ENCODE measurements around the gene TXNRD1. TPM values are rescaled to one million over a fixed set of nuclear protein-coding genes. Genes with fewer than 3 reads are reported as not detected.

Gene TXNRD1
- total RNA-seq, 1 donor from 2014 or later = 72.0 TPM

GRCh38 chr12:104294927-104295668 lies 79.5 kb downstream of the TXNRD1 start:
- no peak for TF ChIP-seq CTCF (IDR thresholded peaks at IDR 0.05)
- Mint-ChIP-seq H3K27me3 (no peaks in the 10 kb centered on the region), H3K9me3 (no peaks in the 10 kb centered on the region), H3K4me1 (peaks cover 11% of the 10 kb centered on the region), H3K27ac (no peak overlapping the region), H3K4me3 (no peak overlapping the region), H3K36me3 (ENCODE audit: low read depth) (peaks cover 66% of the 10 kb centered on the region)
- DNase-seq (no peak), ATAC-seq (ENCODE audit: low read depth) (no peak)
- ChIA-PET POLR2A (interaction anchor here (1.9 kb wide), 1 partner anchor 8 kb away, joined by 9 read pairs; no protein-coding TSS in a partner anchor), CTCF (interaction anchor here (1.0 kb wide), 1 partner anchor 9 kb away, joined by 3 read pairs; the partner anchor contains the start of gene EID3)
- intact Hi-C loops (cut with micrococcal nuclease) = no loop called here

GRCh38 chr12:104295954-104296353 lies 80.4 kb downstream of the TXNRD1 start:
- no peak overlapping the region for H3K27ac Mint-ChIP-seq
- H3K36me3 Mint-ChIP-seq (ENCODE audit: low read depth) = peaks cover 68% of the 10 kb centered on the region
- POLR2A ChIA-PET = interaction anchor here (1.9 kb wide), 1 partner anchor 9 kb away, joined by 9 read pairs; no protein-coding TSS in a partner anchor
- no peaks in the 10 kb centered on the region for H3K27me3 Mint-ChIP-seq
- TF ChIP-seq CTCF (IDR thresholded peaks at IDR 0.05) = no peak
- intact Hi-C loops (cut with micrococcal nuclease) = no loop called here
- no peak for DNase-seq
- H3K4me3 Mint-ChIP-seq = no peak overlapping the region
- H3K9me3 Mint-ChIP-seq = no peaks in the 10 kb centered on the region
- CTCF ChIA-PET = no interaction called here
- ATAC-seq (ENCODE audit: low read depth) = no peak
- H3K4me1 Mint-ChIP-seq = peaks cover 12% of the 10 kb centered on the region

- ATAC-seq (ENCODE audit: low read depth) = no peak
- no peaks in the 10 kb centered on the region for H3K9me3 Mint-ChIP-seq
- CTCF ChIA-PET = no interaction called here
- no peak overlapping the region for H3K27ac Mint-ChIP-seq
- intact Hi-C loops (cut with micrococcal nuclease) = no loop called here
- no peaks in the 10 kb centered on the region for H3K27me3 Mint-ChIP-seq
- no peak for DNase-seq
- TF ChIP-seq CTCF (IDR thresholded peaks at IDR 0.05) = no peak
- H3K4me3 Mint-ChIP-seq = no peak overlapping the region
- peaks cover 67% of the 10 kb centered on the region for H3K36me3 Mint-ChIP-seq (ENCODE audit: low read depth)
- POLR2A ChIA-PET = no interaction called here
- peaks cover 12% of the 10 kb centered on the region for H3K4me1 Mint-ChIP-seq
These were observed 81.1 kb downstream of the TXNRD1 start for GRCh38 chr12:104296718-104297117.

GRCh38 chr12:104297477-104298113 lies 82.0 kb downstream of the TXNRD1 start:
- CTCF ChIA-PET = no interaction called here
- DNase-seq (no peak), ATAC-seq (ENCODE audit: low read depth) (no peak)
- H3K36me3 Mint-ChIP-seq (ENCODE audit: low read depth) = peaks cover 59% of the 10 kb centered on the region
- peaks cover 12% of the 10 kb centered on the region for H3K4me1 Mint-ChIP-seq
- no peaks in the 10 kb centered on the region for H3K27me3 Mint-ChIP-seq
- H3K9me3 Mint-ChIP-seq = no peaks in the 10 kb centered on the region
- H3K4me3 Mint-ChIP-seq = no peak overlapping the region
- no peak overlapping the region for H3K27ac Mint-ChIP-seq
- POLR2A ChIA-PET = interaction anchor here (0.8 kb wide), 1 partner anchor 21 kb away, joined by 9 read pairs; no protein-coding TSS in a partner anchor
- TF ChIP-seq CTCF (IDR thresholded peaks at IDR 0.05) = no peak
- intact Hi-C loops (cut with micrococcal nuclease) = no loop called here

- H3K36me3 Mint-ChIP-seq (ENCODE audit: low read depth) = peaks cover 46% of the 10 kb centered on the region
These were observed 84.4 kb downstream of the TXNRD1 start for GRCh38 chr12:104299842-104300481.

More at GRCh38 chr12:104299842-104300481, 84.4 kb downstream of the TXNRD1 start:
- Mint-ChIP-seq H3K4me3 (no peak overlapping the region), H3K27ac (no peak overlapping the region), H3K4me1 (peaks cover 31% of the 10 kb centered on the region), H3K9me3 (no peaks in the 10 kb centered on the region), H3K27me3 (no peaks in the 10 kb centered on the region)
- no peak for TF ChIP-seq CTCF (IDR thresholded peaks at IDR 0.05)
- ChIA-PET CTCF (interaction anchor here (0.7 to 1.4 kb wide), 3 partner anchors 11 to 147 kb away, joined by 3 read pairs; partner anchors contain the start of gene TXNRD1), POLR2A (interaction anchor here (0.7 to 1.3 kb wide), 4 partner anchors 11 to 808 kb away, joined by 3 to 8 read pairs (median 4); partner anchors contain the start of gene WASHC4)
- no peak for ATAC-seq (ENCODE audit: low read depth)
- DNase-seq = no peak
- intact Hi-C loops (cut with micrococcal nuclease) = loop anchor here (5.0 kb wide), 1 partner anchor 807 kb away; the partner anchor contains the start of gene WASHC4

Data from activated B cell treated with CpG ODN at 0.5 μM for 24 hours (primary cell).